ENCODE data around the gene TCEAL7.

TCEAL7 gene

GRCh38 chrX:103369479-103369878 is 39.4 kb downstream of the TCEAL7 start:
- no peak for DNase-seq

- no peak for DNase-seq
These were observed 42.8 kb downstream of the TCEAL7 start for GRCh38 chrX:103372886-103373285.

GRCh38 chrX:103373581-103373980 is 43.5 kb downstream of the TCEAL7 start:
- no peak for DNase-seq

GRCh38 chrX:103376118-103376978 is 46.3 kb downstream of the TCEAL7 start, which contains the start of gene BEX3:
BEX3 (plus strand) TSS chrX:103376538; CDS start chrX:103377522, 984 bp downstream.
- no peak for DNase-seq

GRCh38 chrX:103376979-103377324 is 46.9 kb downstream of the TCEAL7 start:
- DNase-seq = no peak

GRCh38 chrX:103378990-103379389 is 49.0 kb downstream of the TCEAL7 start:
- DNase-seq = no peak

Data from SHP77 (cell line).